Measurements from ENCODE around the gene DNASE2. TPM values are rescaled to one million over a fixed set of nuclear protein-coding genes. Genes with fewer than 3 reads are reported as not detected.

Gene DNASE2
- total and polyA plus RNA-seq, 8 donors, result 9.4 to 35.9 (median 20.2) TPM

GRCh38 chr19:12884202-12884601, 3.0 kb upstream of the DNASE2 start:
- no peaks in the 10 kb centered on the region for H3K9me3 ChIP-seq
- H3K27ac ChIP-seq, result no peak overlapping the region
- no peaks in the 10 kb centered on the region for H3K36me3 ChIP-seq
- TF ChIP-seq, protein P1, sequence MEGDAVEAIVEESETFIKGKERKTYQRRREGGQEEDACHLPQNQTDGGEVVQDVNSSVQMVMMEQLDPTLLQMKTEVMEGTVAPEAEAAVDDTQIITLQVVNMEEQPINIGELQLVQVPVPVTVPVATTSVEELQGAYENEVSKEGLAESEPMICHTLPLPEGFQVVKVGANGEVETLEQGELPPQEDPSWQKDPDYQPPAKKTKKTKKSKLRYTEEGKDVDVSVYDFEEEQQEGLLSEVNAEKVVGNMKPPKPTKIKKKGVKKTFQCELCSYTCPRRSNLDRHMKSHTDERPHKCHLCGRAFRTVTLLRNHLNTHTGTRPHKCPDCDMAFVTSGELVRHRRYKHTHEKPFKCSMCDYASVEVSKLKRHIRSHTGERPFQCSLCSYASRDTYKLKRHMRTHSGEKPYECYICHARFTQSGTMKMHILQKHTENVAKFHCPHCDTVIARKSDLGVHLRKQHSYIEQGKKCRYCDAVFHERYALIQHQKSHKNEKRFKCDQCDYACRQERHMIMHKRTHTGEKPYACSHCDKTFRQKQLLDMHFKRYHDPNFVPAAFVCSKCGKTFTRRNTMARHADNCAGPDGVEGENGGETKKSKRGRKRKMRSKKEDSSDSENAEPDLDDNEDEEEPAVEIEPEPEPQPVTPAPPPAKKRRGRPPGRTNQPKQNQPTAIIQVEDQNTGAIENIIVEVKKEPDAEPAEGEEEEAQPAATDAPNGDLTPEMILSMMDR (IDR thresholded peaks at IDR 0.05), result no peak
- no peak overlapping the region for H3K4me3 ChIP-seq
- FAIRE-seq (no peak), DNase-seq (no peak), ATAC-seq (no peak)
- intact Hi-C loops (cut with DNase I), result no loop called here
- H3K4me1 ChIP-seq, result no peaks in the 10 kb centered on the region
- 97% methylated on average over 3 of the region's 3 CpGs for WGBS, 2 donors
- no peaks in the 10 kb centered on the region for H3K27me3 ChIP-seq

GRCh38 chr19:12882589-12882988, 1.3 kb upstream of the DNASE2 start:
- WGBS, 2 donors, result 82 to 96% methylated on average over 3 of the region's 3 CpGs
- ATAC-seq (no peak), FAIRE-seq (no peak), DNase-seq (no peak)
- Histone ChIP-seq H3K36me3 (peaks cover 0 to 4% (median 0%) of the 10 kb centered on the region in 3 donors), H3K27me3 (no peaks in the 10 kb centered on the region), H3K4me3 (no peak overlapping the region), H3K9me3 (no peaks in the 10 kb centered on the region), H3K27ac (peak overlapping the region in 1 of 4 donors; percentile 9), H3K4me1 (no peaks in the 10 kb centered on the region)
- TF ChIP-seq, protein P1 (IDR thresholded peaks at IDR 0.05), result no peak
- intact Hi-C loops (cut with DNase I), result no loop called here

DNA sequence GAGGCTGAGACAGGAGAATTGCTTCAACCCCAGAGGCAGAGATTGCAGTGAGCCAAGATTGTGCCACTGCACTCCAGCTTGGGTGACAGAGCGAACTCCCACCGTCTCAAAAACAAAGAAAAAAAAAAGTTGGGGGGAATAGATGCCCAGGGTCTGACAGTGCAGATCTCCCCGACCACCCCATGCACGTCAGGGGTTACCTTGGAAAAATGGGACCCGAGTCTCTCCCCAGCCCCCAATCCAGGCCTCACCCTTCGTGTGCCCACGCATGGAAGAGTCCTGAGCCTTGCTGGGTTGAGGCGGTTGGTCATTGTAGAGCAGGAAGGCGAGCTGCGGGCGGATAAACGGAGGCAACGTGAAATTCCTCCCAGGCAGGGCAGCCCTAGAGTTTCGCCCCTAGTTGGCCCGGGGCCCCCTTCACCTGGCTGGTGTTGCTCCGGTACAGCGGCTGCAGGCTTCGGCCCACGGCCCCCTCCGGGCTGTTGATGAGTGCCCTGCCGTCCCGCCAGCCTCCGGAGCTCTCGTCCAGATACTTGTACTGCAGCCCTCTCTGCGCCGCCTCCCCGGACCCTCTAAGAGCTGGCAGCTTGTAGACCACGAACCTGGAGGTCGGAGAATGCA, 588 bp downstream of the DNASE2 start:
- ATAC-seq (peak; percentile 32 to 45 (median 36)), DNase-seq (peak in 5 of 6 donors; percentile 41 to 82 (median 55)), FAIRE-seq (no peak)
- 6 to 9% methylated on average over 29 of the region's 29 CpGs for WGBS, 2 donors
- H3K4me1 ChIP-seq, result no peaks in the 10 kb centered on the region
- H3K9me3 ChIP-seq, result no peaks in the 10 kb centered on the region
- TF ChIP-seq, protein P1 (IDR thresholded peaks at IDR 0.05), result no peak
- H3K36me3 ChIP-seq, result peaks cover 0 to 8% (median 0%) of the 10 kb centered on the region in 3 donors
- intact Hi-C loops (cut with DNase I), result no loop called here
- H3K27me3 ChIP-seq, result no peaks in the 10 kb centered on the region
- H3K4me3 ChIP-seq, result peak overlapping the region; percentile 51 to 74 (median 60)
- H3K27ac ChIP-seq, result peak overlapping the region; percentile 85 to 94 (median 88)

- Histone ChIP-seq H3K4me3 (no peak overlapping the region), H3K27ac (no peak overlapping the region), H3K36me3 (peaks cover 0 to 8% (median 0%) of the 10 kb centered on the region in 3 donors), H3K27me3 (no peaks in the 10 kb centered on the region), H3K4me1 (no peaks in the 10 kb centered on the region), H3K9me3 (no peaks in the 10 kb centered on the region)
- WGBS, 2 donors, result 91 to 94% methylated on average over 6 of the region's 6 CpGs
- FAIRE-seq (no peak), ATAC-seq (no peak), DNase-seq (no peak)
- intact Hi-C loops (cut with DNase I), result no loop called here
- TF ChIP-seq, protein P1 (IDR thresholded peaks at IDR 0.05), result no peak
These were observed 6.2 kb downstream of the DNASE2 start for GRCh38 chr19:12875086-12875485.

All from pancreas (tissue), 10 donors.